HepG2 (cell line): Measurements from ENCODE around the gene NIN. TPM values are rescaled to one million over a fixed set of nuclear protein-coding genes. Genes with fewer than 3 reads are reported as not detected.

Experiments
- ATF1 ChIP-seq: IDR thresholded peaks from 2 replicates; pipeline ENCODE4 v1.6.1; 2016; ENCODE audit warnings: mild to moderate bottlenecking, control low read depth
- ERF ChIP-seq: IDR thresholded peaks from 2 replicates; pipeline ENCODE4 v1.6.1; 2018; ENCODE audit warnings: missing biosample characterization, missing genetic modification reagents
- GATA4 ChIP-seq: sonication (generic); IDR thresholded peaks from 2 replicates; pipeline ENCODE4 v1.6.1; 2016; ENCODE audit warnings: antibody characterized with exemption, low read depth, borderline replicate concordance
- GZF1 ChIP-seq: sonication (generic); formaldehyde crosslinking; IDR thresholded peaks from 2 replicates; pipeline ENCODE4 v1.5.1; 2020; ENCODE audit warnings: mild to moderate bottlenecking, missing genetic modification reagents
- NCOA2 ChIP-seq: sonication (generic); formaldehyde crosslinking; IDR thresholded peaks from 2 replicates; pipeline ENCODE4 v1.8.0; 2022; ENCODE audit warnings: inconsistent platforms
- NR2F1 ChIP-seq, 2 experiments: fragments of 450-650 bp in 1 of 2; formaldehyde crosslinking in 1 of 2; IDR thresholded peaks; 2 replicates each; pipeline versions ENCODE4 v1.5.0 to v1.6.1; 2016 to 2020; ENCODE audit warnings: mild to moderate bottlenecking in 1 of 2, missing compliant biosample characterization in 1 of 2, missing genetic modification reagents in 1 of 2, moderate library complexity in 1 of 2
- RELA ChIP-seq: sonication (generic); formaldehyde crosslinking; IDR thresholded peaks from 2 replicates; pipeline ENCODE4 v1.4.0; 2020; ENCODE audit warnings: missing genetic modification reagents
- SNAPC2 ChIP-seq: sonication (generic); formaldehyde crosslinking; IDR thresholded peaks from 2 replicates; pipeline ENCODE4 v1.8.1; 2022; ENCODE audit warnings: mild to moderate bottlenecking, missing genetic modification reagents
- ZNF136 ChIP-seq: sonication (generic); formaldehyde crosslinking; IDR thresholded peaks from 2 replicates; pipeline ENCODE4 v1.8.1; 2022; ENCODE audit warnings: low read depth, mild to moderate bottlenecking, moderate library complexity, missing genetic modification reagents
- ZNF256 ChIP-seq: sonication (generic); formaldehyde crosslinking; conservative IDR thresholded peaks from 2 replicates; pipeline ENCODE4 v1.4.0; 2020; ENCODE audit warnings: missing genetic modification reagents
- ZNF264 ChIP-seq: sonication (generic); formaldehyde crosslinking; IDR thresholded peaks from 2 replicates; pipeline ENCODE4 v1.4.0; 2020; ENCODE audit warnings: missing genetic modification reagents
- ZNF333 ChIP-seq: sonication (generic); formaldehyde crosslinking; IDR thresholded peaks from 2 replicates; pipeline ENCODE4 v1.4.0; 2020; ENCODE audit warnings: mild to moderate bottlenecking, missing genetic modification reagents, borderline replicate concordance
- ZNF615 ChIP-seq: sonication (generic); formaldehyde crosslinking; IDR thresholded peaks from 2 replicates; pipeline ENCODE4 v1.5.0; 2020; ENCODE audit warnings: mild to moderate bottlenecking, missing genetic modification reagents, borderline replicate concordance
- ZNF749 ChIP-seq: sonication (generic); formaldehyde crosslinking; IDR thresholded peaks from 2 replicates; pipeline ENCODE4 v1.8.0; 2022; ENCODE audit warnings: mild to moderate bottlenecking, missing genetic modification reagents, moderate library complexity, borderline replicate concordance
- ZNF777 ChIP-seq: sonication (generic); formaldehyde crosslinking; IDR thresholded peaks from 2 replicates; pipeline ENCODE4 v1.4.0; 2020; ENCODE audit warnings: missing genetic modification reagents
- ZSCAN25 ChIP-seq: sonication (generic); formaldehyde crosslinking; IDR thresholded peaks from 2 replicates; pipeline ENCODE4 v1.8.0; 2022; ENCODE audit warnings: mild to moderate bottlenecking, missing genetic modification reagents
- ZZZ3 ChIP-seq: sonication (generic); formaldehyde crosslinking; IDR thresholded peaks from 2 replicates; pipeline ENCODE4 v1.4.0; 2020; ENCODE audit warnings: missing genetic modification reagents, mild to moderate bottlenecking, borderline replicate concordance
- polyA plus RNA-seq, 8 experiments: library from polyadenylated mRNA; depleted of rRNA in 3 of 8; stranded (reverse) in 7 of 8; unstranded in 1 of 8; fragments of >200 nt; fragmentation: Illumina TruSeq in 4 of 8; extraction: Trizol in 4 of 8; gene quantifications; 2 replicates each; pipeline versions ENCODE4 v1.2.1 to v1.2.3, GENCODE V29; 2011 to 2016; ENCODE audit warnings: low read depth in 4 of 8, missing spikeins in 1 of 8, mixed read lengths in 1 of 8; ENCODE audit not compliant: insufficient read depth in 1 of 8
- total RNA-seq, 5 experiments: library from RNA; depleted of rRNA; stranded (reverse); fragments of >200 nt; fragmentation: Illumina TruSeq; extraction: Trizol; gene quantifications; 2 replicates each; pipeline ENCODE4 v1.2.3, GENCODE V29; 2016; ENCODE audit warnings: low read depth in 1 of 5
- TF ChIP-seq, protein P1 (sequence below): sonication (generic); formaldehyde crosslinking; IDR thresholded peaks from 2 replicates; pipeline ENCODE4 v1.4.0; 2020; ENCODE audit warnings: missing genetic modification reagents
- TF ChIP-seq, protein P2 (sequence below): sonication (generic); formaldehyde crosslinking; IDR thresholded peaks from 2 replicates; pipeline ENCODE4 v1.8.0; 2022; ENCODE audit warnings: mild to moderate bottlenecking, missing genetic modification reagents, moderate library complexity
- TF ChIP-seq, protein P3 (sequence below): sonication (generic); formaldehyde crosslinking; IDR thresholded peaks from one replicate; pipeline ENCODE4 v1.5.1; 2020; ENCODE audit warnings: mild to moderate bottlenecking, missing genetic modification reagents; ENCODE audit errors: not compliant biosample characterization

The NIN gene
- total and polyA plus RNA-seq, 2 of the 13 experiments (the other 11 are each of a cell fraction or from before 2014, with no cell fraction given): 2.8 to 9.7 TPM

DNA sequence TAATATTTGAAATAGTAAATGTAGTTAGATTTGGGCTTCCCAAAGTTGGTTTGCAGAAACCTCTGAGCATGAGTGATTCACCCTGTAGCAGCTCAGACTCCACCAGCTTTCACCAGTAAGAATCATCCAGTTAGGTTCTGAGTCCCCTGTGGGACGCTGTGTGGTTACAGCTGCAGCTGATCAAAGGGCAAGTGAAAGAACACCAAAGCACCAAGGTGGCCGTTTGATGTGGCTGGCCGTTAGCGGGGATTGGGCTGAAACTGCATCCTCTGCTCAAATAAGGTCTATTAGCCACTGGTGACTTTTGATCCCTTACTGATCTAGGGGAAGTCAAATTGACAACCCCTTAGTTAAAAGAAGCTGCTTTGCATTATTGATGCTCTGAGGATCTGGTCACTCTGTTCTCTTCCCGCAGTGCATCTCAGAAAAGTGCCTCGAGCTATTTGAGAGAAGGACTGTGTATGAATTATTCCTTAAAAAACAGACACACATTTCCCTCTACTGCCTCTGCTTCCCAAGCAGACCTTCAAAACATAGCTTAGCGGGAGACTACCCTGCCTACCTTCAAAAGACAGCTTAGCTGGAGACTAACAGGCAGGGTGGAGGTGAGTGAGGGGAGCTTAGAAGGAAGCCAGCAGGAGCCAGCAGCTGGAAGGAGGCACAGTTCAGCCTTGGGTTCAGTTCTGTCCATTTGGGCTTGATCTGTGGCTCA lies 44.6 kb upstream of the NIN start (continued):
- TF ChIP-seq GZF1 (CRISPR knock-in tag) (no peak), NR2F1 (CRISPR knock-in tag; IDR thresholded peaks at IDR 0.05) (peak; percentile 27 to 83; a peak in 2 of 4 replicates), ZNF749 (no peak), NCOA2 (CRISPR knock-in tag) (peak; percentile 82), GATA4 (no peak), RELA (no peak), ZNF136 (no peak), ZZZ3 (CRISPR knock-in tag) (no peak), ERF (CRISPR knock-in tag) (peak; percentile 68; the same call in 1 of the 2 replicates), ZNF777 (CRISPR knock-in tag) (no peak), ZNF256 (CRISPR knock-in tag) (no peak), SNAPC2 (CRISPR knock-in tag) (0 out of 2 replicates have a peak, but pooled peaks have one; percentile 30), ATF1 (CRISPR knock-in tag) (peak; percentile 66; the same call in 1 of the 2 replicates), ZSCAN25 (CRISPR knock-in tag) (no peak), ZNF615 (CRISPR knock-in tag) (no peak), ZNF264 (CRISPR knock-in tag) (no peak), ZNF333 (CRISPR knock-in tag) (no peak)
- TF ChIP-seq, protein P1, sequence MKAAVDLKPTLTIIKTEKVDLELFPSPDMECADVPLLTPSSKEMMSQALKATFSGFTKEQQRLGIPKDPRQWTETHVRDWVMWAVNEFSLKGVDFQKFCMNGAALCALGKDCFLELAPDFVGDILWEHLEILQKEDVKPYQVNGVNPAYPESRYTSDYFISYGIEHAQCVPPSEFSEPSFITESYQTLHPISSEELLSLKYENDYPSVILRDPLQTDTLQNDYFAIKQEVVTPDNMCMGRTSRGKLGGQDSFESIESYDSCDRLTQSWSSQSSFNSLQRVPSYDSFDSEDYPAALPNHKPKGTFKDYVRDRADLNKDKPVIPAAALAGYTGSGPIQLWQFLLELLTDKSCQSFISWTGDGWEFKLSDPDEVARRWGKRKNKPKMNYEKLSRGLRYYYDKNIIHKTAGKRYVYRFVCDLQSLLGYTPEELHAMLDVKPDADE (CRISPR knock-in tag): no peak
- TF ChIP-seq, protein P2, sequence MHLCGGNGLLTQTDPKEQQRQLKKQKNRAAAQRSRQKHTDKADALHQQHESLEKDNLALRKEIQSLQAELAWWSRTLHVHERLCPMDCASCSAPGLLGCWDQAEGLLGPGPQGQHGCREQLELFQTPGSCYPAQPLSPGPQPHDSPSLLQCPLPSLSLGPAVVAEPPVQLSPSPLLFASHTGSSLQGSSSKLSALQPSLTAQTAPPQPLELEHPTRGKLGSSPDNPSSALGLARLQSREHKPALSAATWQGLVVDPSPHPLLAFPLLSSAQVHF (CRISPR knock-in tag): no peak
- TF ChIP-seq, protein P3, sequence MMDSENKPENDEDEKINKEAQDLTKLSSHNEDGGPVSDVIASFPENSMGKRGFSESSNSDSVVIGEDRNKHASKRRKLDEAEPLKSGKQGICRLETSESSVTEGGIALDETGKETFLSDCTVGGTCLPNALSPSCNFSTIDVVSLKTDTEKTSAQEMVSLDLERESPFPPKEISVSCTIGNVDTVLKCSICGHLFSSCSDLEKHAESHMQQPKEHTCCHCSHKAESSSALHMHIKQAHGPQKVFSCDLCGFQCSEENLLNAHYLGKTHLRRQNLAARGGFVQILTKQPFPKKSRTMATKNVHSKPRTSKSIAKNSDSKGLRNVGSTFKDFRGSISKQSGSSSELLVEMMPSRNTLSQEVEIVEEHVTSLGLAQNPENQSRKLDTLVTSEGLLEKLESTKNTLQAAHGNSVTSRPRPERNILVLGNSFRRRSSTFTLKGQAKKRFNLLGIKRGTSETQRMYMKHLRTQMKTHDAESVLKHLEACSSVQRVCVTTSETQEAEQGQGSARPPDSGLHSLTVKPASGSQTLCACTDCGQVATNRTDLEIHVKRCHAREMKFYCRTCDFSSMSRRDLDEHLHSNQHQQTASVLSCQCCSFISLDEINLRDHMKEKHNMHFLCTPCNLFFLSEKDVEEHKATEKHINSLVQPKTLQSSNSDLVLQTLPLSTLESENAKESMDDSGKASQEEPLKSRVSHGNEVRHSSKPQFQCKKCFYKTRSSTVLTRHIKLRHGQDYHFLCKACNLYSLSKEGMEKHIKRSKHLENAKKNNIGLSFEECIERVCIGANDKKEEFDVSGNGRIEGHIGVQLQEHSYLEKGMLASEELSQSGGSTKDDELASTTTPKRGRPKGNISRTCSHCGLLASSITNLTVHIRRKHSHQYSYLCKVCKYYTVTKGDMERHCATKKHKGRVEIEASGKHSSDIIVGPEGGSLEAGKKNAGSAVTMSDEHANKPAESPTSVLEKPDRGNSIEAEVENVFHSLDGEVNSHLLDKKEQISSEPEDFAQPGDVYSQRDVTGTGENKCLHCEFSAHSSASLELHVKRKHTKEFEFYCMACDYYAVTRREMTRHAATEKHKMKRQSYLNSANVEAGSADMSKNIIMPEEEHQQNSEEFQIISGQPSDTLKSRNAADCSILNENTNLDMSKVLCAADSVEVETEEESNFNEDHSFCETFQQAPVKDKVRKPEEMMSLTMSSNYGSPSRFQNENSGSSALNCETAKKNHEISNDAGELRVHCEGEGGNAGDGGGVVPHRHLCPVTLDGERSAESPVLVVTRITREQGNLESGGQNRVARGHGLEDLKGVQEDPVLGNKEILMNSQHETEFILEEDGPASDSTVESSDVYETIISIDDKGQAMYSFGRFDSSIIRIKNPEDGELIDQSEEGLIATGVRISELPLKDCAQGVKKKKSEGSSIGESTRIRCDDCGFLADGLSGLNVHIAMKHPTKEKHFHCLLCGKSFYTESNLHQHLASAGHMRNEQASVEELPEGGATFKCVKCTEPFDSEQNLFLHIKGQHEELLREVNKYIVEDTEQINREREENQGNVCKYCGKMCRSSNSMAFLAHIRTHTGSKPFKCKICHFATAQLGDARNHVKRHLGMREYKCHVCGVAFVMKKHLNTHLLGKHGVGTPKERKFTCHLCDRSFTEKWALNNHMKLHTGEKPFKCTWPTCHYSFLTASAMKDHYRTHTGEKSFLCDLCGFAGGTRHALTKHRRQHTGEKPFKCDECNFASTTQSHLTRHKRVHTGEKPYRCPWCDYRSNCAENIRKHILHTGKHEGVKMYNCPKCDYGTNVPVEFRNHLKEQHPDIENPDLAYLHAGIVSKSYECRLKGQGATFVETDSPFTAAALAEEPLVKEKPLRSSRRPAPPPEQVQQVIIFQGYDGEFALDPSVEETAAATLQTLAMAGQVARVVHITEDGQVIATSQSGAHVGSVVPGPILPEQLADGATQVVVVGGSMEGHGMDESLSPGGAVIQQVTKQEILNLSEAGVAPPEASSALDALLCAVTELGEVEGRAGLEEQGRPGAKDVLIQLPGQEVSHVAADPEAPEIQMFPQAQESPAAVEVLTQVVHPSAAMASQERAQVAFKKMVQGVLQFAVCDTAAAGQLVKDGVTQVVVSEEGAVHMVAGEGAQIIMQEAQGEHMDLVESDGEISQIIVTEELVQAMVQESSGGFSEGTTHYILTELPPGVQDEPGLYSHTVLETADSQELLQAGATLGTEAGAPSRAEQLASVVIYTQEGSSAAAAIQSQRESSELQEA (CRISPR knock-in tag): no peak
